ENCODE measurements around the gene ELMOD1.

DNA sequence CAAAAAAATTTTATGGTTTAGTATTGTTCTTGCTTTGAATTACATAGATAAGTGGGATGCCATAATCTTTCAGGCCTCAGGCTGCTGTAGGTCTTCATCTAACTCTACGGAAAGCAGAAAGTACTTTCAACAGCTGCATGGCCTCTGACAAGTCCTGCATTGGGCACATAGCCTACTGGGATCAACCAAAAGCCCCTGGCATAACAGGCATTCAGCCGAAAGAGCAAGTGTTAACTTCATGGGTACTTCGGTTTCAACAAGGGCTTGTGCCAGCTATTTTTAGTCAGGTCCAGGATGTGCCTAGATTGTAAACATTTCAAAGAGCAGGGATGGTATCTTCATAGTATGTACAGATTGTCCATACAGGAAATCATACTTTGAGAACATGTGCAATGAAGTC is 117.8 kb downstream of the ELMOD1 start:
- TF ChIP-seq, protein P1, sequence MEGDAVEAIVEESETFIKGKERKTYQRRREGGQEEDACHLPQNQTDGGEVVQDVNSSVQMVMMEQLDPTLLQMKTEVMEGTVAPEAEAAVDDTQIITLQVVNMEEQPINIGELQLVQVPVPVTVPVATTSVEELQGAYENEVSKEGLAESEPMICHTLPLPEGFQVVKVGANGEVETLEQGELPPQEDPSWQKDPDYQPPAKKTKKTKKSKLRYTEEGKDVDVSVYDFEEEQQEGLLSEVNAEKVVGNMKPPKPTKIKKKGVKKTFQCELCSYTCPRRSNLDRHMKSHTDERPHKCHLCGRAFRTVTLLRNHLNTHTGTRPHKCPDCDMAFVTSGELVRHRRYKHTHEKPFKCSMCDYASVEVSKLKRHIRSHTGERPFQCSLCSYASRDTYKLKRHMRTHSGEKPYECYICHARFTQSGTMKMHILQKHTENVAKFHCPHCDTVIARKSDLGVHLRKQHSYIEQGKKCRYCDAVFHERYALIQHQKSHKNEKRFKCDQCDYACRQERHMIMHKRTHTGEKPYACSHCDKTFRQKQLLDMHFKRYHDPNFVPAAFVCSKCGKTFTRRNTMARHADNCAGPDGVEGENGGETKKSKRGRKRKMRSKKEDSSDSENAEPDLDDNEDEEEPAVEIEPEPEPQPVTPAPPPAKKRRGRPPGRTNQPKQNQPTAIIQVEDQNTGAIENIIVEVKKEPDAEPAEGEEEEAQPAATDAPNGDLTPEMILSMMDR (IDR thresholded peaks at IDR 0.05; ENCODE audit: low read depth, low read length, missing input control), result no peak
- TF ChIP-seq, protein P2, sequence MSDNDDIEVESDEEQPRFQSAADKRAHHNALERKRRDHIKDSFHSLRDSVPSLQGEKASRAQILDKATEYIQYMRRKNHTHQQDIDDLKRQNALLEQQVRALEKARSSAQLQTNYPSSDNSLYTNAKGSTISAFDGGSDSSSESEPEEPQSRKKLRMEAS (IDR thresholded peaks at IDR 0.05), result no peak
- no peak for TF ChIP-seq JUND (IDR thresholded peaks at IDR 0.05)
- no peak for TF ChIP-seq GABPA (IDR thresholded peaks at IDR 0.05 in 1 of 2, conservative IDR thresholded peaks at IDR 0.05 in 1 of 2)
- no peak for TF ChIP-seq EGR1 (IDR thresholded peaks at IDR 0.05; ENCODE audit: low read depth in 2 of 2)
